Suprapubic skin (tissue), 4 donors: Measurements from ENCODE around the gene PTPMT1.

Experiments
- EP300 ChIP-seq: sonication (generic); formaldehyde crosslinking; IDR thresholded peaks from one replicate; pipeline ENCODE4 v1.6.1; 2017; ENCODE audit warnings: antibody characterized with exemption
- POLR2A ChIP-seq, 2 donors: fragments of 450-650 bp; IDR thresholded peaks; one replicate each; pipeline ENCODE4 v1.6.1; 2017; ENCODE audit warnings: antibody characterized with exemption in 2 of 2, mild to moderate bottlenecking in 2 of 2, moderate library complexity in 2 of 2
- POLR2AphosphoS5 ChIP-seq, 3 donors: sonication (generic); formaldehyde crosslinking; IDR thresholded peaks; one replicate each; pipeline ENCODE4 v1.6.1; 2017; ENCODE audit warnings: antibody characterized with exemption in 3 of 3
- TF ChIP-seq, protein P1 (sequence below), 2 donors: fragments of 200-600 bp in 1 of 2; fragments of 450-650 bp in 1 of 2; sonication (generic) in 1 of 2; IDR thresholded peaks; one replicate each; pipeline ENCODE4 v1.5.1; 2016 to 2019; ENCODE audit warnings: antibody characterized with exemption in 2 of 2, mild to moderate bottlenecking in 1 of 2, moderate library complexity in 1 of 2

DNA sequence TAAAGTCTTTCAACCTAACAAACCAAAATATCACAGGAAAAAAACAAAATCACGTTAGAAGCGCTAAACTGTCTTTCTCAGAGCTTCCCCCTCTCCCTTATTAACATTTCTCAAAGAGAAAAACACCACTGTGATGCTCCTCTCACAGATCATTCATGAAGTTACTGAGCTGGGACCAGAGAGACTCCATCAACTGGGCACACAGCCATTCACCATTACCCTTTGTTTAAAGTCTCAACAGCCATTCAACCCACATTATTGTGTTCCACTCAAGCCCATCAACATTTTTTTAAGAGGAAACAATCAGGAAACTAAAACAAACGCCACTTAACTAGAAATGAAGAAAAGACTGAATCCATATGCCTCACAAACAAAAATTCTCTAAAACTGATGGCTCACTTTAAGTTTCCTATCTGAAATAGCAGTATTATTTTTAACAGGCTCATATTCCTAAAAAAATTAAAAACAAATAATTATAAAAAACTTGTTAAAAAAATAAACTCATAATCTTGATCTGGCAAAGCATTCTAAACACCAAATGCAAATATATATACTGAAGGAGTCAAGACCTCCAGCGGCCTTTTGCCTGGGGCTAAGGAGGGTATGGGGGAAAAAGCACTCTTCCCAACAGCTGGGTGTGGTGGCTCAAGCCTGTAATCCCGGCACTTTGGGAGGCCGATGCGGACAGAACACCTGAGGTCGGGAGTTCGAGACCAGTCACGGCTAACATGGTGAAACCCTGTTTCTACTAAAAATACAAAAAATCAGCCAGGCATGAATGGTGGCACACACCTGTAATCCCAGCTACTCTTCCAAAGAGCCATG is 26.4 kb upstream of the PTPMT1 start:
- TF ChIP-seq, protein P1, sequence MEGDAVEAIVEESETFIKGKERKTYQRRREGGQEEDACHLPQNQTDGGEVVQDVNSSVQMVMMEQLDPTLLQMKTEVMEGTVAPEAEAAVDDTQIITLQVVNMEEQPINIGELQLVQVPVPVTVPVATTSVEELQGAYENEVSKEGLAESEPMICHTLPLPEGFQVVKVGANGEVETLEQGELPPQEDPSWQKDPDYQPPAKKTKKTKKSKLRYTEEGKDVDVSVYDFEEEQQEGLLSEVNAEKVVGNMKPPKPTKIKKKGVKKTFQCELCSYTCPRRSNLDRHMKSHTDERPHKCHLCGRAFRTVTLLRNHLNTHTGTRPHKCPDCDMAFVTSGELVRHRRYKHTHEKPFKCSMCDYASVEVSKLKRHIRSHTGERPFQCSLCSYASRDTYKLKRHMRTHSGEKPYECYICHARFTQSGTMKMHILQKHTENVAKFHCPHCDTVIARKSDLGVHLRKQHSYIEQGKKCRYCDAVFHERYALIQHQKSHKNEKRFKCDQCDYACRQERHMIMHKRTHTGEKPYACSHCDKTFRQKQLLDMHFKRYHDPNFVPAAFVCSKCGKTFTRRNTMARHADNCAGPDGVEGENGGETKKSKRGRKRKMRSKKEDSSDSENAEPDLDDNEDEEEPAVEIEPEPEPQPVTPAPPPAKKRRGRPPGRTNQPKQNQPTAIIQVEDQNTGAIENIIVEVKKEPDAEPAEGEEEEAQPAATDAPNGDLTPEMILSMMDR (IDR thresholded peaks at IDR 0.05), result no peak
- TF ChIP-seq POLR2A (IDR thresholded peaks at IDR 0.05) (no peak), POLR2AphosphoS5 (IDR thresholded peaks at IDR 0.05) (no peak), EP300 (no peak)
